A673 (cell line): ENCODE results near the gene PIRT.

ENCODE experiments used
- CTCF ChIP-seq: fragments of 300-800, 200-600 bp; sonication (generic); conservative IDR thresholded peaks from 2 replicates; pipeline ENCODE4 v1.5.1; 2017; ENCODE audit warnings: low read depth, mild to moderate bottlenecking, antibody characterized with exemption, low read length, moderate library complexity, mixed read lengths
- EZH2 ChIP-seq: fragments of 200-600 bp; sonication (generic); IDR thresholded peaks from 2 replicates; pipeline ENCODE4 v1.6.1; 2017; ENCODE audit warnings: borderline replicate concordance, low read depth, mild to moderate bottlenecking, mixed read lengths, antibody characterized with exemption, low read length; ENCODE audit not compliant: poor library complexity, severe bottlenecking

- TF ChIP-seq CTCF: peak; percentile 92
- TF ChIP-seq EZH2: no peak
These were observed 6.9 kb upstream of the PIRT start for GRCh38 chr17:10844621-10845387.
